Ishikawa (cell line): ENCODE measurements around the gene ZNF593OS.

Source experiments
- EP300 ChIP-seq: IDR thresholded peaks from 2 replicates; pipeline ENCODE4 v1.6.1; 2012; ENCODE audit warnings: borderline replicate concordance
- REST ChIP-seq: IDR thresholded peaks from 2 replicates; pipeline ENCODE4 v1.6.1; 2012; ENCODE audit warnings: low read depth, mild to moderate bottlenecking
- TCF12 ChIP-seq: IDR thresholded peaks from 2 replicates; pipeline ENCODE4 v1.6.1; 2012; ENCODE audit warnings: low read depth
- YY1 ChIP-seq: IDR thresholded peaks from 2 replicates; pipeline ENCODE4 v1.6.1; 2012; ENCODE audit warnings: low read depth
- ZBTB7A ChIP-seq: IDR thresholded peaks from 2 replicates; pipeline ENCODE4 v1.6.1; 2012; ENCODE audit warnings: low read depth

GRCh38 chr1:26189751-26190275 lies 18.2 kb upstream of the ZNF593OS start:
- no peak for TF ChIP-seq EP300
- no peak for TF ChIP-seq REST
- TF ChIP-seq TCF12, result no peak
- no peak for TF ChIP-seq YY1
- TF ChIP-seq ZBTB7A, result no peak
